ENCODE measurements around the gene GAA. TPM values are rescaled to one million over a fixed set of nuclear protein-coding genes. Genes with fewer than 3 reads are reported as not detected.

Gene GAA
- total and polyA plus RNA-seq, 2 donors (not counting 1 experiment from before 2014, with no cell fraction given): 32.3 to 39.4 TPM

GRCh38 chr17:80130992-80131391 lies 29.6 kb downstream of the GAA start:
- no peaks in the 10 kb centered on the region for H3K4me1 ChIP-seq (ENCODE audit: control insufficient read depth in 2 of 2, insufficient read depth in 2 of 2, low read length in 2 of 2)
- CTCF ChIA-PET: no interaction called here
- no peak for ATAC-seq (ENCODE audit: low read depth)
- H3K4me2 ChIP-seq (replicated peaks; ENCODE audit: low read depth, low read length, poor library complexity, severe bottlenecking): no peak overlapping the region
- peaks cover 0 to 2% (median 0%) of the 10 kb centered on the region in 4 experiments for H3K27me3 ChIP-seq (replicated peaks in 1 of 4; ENCODE audit: control extremely low read depth in 1 of 4, control insufficient read depth in 3 of 4, insufficient read depth in 4 of 4, low read length in 3 of 4)
- H3K9me3 ChIP-seq (ENCODE audit: control extremely low read depth in 1 of 3, control insufficient read depth in 2 of 3, insufficient read depth in 1 of 3, low read length in 2 of 3): no peaks in the 10 kb centered on the region
- peaks cover 0 to 29% of the 10 kb centered on the region in 2 experiments for H3K36me3 ChIP-seq (replicated peaks in 1 of 2; ENCODE audit: control extremely low read depth in 1 of 2, control insufficient read depth in 1 of 2, extremely low read depth in 1 of 2, insufficient read depth in 2 of 2, low read length in 1 of 2)
- Mint-ChIP-seq H3K27me3 (peaks cover 4% of the 10 kb centered on the region), H3K27ac (no peak overlapping the region), H3K4me3 (no peak overlapping the region), H3K4me1 (no peaks in the 10 kb centered on the region), H3K9me3 (ENCODE audit: insufficient read depth) (no peaks in the 10 kb centered on the region)
- 100% methylated on average over 1 of the region's 3 CpGs for WGBS (ENCODE audit: insufficient coverage)
- no peaks in the 10 kb centered on the region for H4K20me1 ChIP-seq (ENCODE audit: control insufficient read depth, insufficient read depth, low read length, poor library complexity, severe bottlenecking)
- no peak overlapping the region for H3K4me3 ChIP-seq (ENCODE audit: control extremely low read depth in 1 of 5, extremely low read depth in 1 of 5, insufficient read depth in 1 of 5, low read depth in 2 of 5, low read length in 4 of 5)
- no peak overlapping the region for H2AFZ ChIP-seq (ENCODE audit: insufficient read depth, low read depth, low read length, poor library complexity, severe bottlenecking)
- no peak for DNase-seq
- POLR2A ChIA-PET: no interaction called here
- intact Hi-C loops (cut with micrococcal nuclease): no loop called here
- no peak overlapping the region for H3K27ac ChIP-seq (ENCODE audit: low read length in 2 of 2)
- no peak for TF ChIP-seq EZH2 (IDR thresholded peaks at IDR 0.05; ENCODE audit: borderline replicate concordance, insufficient read depth, low read depth, low read length, poor library complexity, severe bottlenecking)
- TF ChIP-seq, protein P1, sequence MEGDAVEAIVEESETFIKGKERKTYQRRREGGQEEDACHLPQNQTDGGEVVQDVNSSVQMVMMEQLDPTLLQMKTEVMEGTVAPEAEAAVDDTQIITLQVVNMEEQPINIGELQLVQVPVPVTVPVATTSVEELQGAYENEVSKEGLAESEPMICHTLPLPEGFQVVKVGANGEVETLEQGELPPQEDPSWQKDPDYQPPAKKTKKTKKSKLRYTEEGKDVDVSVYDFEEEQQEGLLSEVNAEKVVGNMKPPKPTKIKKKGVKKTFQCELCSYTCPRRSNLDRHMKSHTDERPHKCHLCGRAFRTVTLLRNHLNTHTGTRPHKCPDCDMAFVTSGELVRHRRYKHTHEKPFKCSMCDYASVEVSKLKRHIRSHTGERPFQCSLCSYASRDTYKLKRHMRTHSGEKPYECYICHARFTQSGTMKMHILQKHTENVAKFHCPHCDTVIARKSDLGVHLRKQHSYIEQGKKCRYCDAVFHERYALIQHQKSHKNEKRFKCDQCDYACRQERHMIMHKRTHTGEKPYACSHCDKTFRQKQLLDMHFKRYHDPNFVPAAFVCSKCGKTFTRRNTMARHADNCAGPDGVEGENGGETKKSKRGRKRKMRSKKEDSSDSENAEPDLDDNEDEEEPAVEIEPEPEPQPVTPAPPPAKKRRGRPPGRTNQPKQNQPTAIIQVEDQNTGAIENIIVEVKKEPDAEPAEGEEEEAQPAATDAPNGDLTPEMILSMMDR (IDR thresholded peaks at IDR 0.05): no peak
- H3K79me2 ChIP-seq (ENCODE audit: control insufficient read depth, insufficient read depth, low read length): no peaks in the 10 kb centered on the region
- H3K9ac ChIP-seq (ENCODE audit: low read length): no peak overlapping the region

DNA sequence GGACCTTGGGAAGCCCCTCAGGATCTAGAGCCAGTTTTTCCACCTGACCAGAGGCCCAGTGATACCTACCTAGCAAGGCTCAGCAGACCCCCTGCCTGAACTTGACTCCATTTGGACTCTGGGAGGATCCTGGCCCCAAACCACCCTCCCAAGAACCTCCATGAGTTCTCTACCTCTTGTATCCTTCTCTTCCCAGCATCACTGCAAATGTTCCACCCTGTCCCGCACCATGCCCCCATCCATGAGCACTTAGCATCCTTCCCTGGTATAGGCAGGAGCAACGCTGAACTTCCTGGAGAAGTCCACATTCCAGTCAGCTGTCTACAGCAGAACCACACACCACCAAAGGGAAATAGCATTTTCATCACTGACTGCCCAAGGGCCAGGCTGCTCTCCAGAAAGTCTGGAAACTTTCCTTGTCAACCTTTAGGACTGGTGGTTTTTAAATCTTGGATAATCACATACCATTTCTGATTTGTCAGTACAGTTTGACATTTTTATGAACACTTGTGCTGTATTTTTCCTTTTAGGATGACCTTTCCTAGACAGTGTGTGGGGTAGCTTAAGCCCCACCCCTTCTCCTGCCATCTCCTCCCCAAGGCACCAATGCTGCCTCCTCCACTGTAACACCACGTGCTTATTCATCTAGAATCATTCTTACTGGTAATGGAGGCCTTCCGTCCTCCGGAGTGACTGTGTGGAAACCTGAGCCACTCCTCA lies 31.7 kb downstream of the GAA start:
- Histone ChIP-seq H3K4me1 (ENCODE audit: control insufficient read depth in 2 of 2, insufficient read depth in 2 of 2, low read length in 2 of 2) (no peaks in the 10 kb centered on the region), H3K36me3 (replicated peaks in 1 of 2; ENCODE audit: control extremely low read depth in 1 of 2, control insufficient read depth in 1 of 2, extremely low read depth in 1 of 2, insufficient read depth in 2 of 2, low read length in 1 of 2) (peaks cover 0 to 50% of the 10 kb centered on the region in 2 experiments), H3K79me2 (ENCODE audit: control insufficient read depth, insufficient read depth, low read length) (no peaks in the 10 kb centered on the region), H2AFZ (ENCODE audit: insufficient read depth, low read depth, low read length, poor library complexity, severe bottlenecking) (no peak overlapping the region), H3K4me3 (ENCODE audit: control extremely low read depth in 1 of 5, extremely low read depth in 1 of 5, insufficient read depth in 1 of 5, low read depth in 2 of 5, low read length in 4 of 5) (no peak overlapping the region), H3K9me3 (ENCODE audit: control extremely low read depth in 1 of 3, control insufficient read depth in 2 of 3, insufficient read depth in 1 of 3, low read length in 2 of 3) (no peaks in the 10 kb centered on the region), H4K20me1 (ENCODE audit: control insufficient read depth, insufficient read depth, low read length, poor library complexity, severe bottlenecking) (no peaks in the 10 kb centered on the region), H3K4me2 (replicated peaks; ENCODE audit: low read depth, low read length, poor library complexity, severe bottlenecking) (no peak overlapping the region), H3K9ac (ENCODE audit: low read length) (no peak overlapping the region), H3K27ac (ENCODE audit: low read length in 2 of 2) (no peak overlapping the region), H3K27me3 (replicated peaks in 1 of 4; ENCODE audit: control extremely low read depth in 1 of 4, control insufficient read depth in 3 of 4, insufficient read depth in 4 of 4, low read length in 3 of 4) (no peaks in the 10 kb centered on the region)
- ATAC-seq (ENCODE audit: low read depth): no peak
- 98% methylated on average over 5 of the region's 5 CpGs for WGBS (ENCODE audit: insufficient coverage)
- no peaks in the 10 kb centered on the region for H3K27me3 Mint-ChIP-seq
- TF ChIP-seq, protein P1 (IDR thresholded peaks at IDR 0.05): no peak
- no peak for TF ChIP-seq EZH2 (IDR thresholded peaks at IDR 0.05; ENCODE audit: borderline replicate concordance, insufficient read depth, low read depth, low read length, poor library complexity, severe bottlenecking)
- intact Hi-C loops (cut with micrococcal nuclease): no loop called here
- ChIA-PET CTCF (no interaction called here), POLR2A (interaction anchor here (0.6 kb wide), 1 partner anchor 51 kb away, joined by 4 read pairs; no protein-coding TSS in a partner anchor)
- DNase-seq: no peak
- H3K27ac Mint-ChIP-seq: no peak overlapping the region
- H3K4me1 Mint-ChIP-seq: no peaks in the 10 kb centered on the region
- no peaks in the 10 kb centered on the region for H3K9me3 Mint-ChIP-seq (ENCODE audit: insufficient read depth)
- no peak overlapping the region for H3K4me3 Mint-ChIP-seq

Data from B cell (primary cell).